ENCODE results near the gene CD300LB.

CD300LB gene

DNA sequence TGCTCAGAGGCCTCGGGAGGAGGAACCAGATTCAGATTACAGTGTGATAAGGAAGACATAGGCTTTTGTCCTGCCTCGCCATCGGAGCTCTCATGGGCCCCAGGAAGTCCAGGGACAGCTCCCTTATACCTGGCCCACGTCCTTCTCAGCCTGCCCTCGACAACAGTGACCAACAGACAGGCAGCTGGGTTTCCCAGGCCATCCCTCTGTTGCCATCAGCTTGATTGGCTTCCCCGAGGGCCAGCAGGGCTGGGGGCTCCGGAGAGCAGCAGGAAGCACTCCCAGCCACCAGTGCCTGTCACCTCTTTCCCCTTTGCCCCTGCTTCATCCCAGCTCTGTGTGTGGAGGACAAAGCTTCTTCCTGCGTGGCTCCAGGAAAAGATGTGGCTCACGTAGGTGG is 47.2 kb downstream of the CD300LB start:
- no peak overlapping the region for H3K4me3 ChIP-seq (ENCODE audit: low read depth, low read length)
- TF ChIP-seq, protein P1, sequence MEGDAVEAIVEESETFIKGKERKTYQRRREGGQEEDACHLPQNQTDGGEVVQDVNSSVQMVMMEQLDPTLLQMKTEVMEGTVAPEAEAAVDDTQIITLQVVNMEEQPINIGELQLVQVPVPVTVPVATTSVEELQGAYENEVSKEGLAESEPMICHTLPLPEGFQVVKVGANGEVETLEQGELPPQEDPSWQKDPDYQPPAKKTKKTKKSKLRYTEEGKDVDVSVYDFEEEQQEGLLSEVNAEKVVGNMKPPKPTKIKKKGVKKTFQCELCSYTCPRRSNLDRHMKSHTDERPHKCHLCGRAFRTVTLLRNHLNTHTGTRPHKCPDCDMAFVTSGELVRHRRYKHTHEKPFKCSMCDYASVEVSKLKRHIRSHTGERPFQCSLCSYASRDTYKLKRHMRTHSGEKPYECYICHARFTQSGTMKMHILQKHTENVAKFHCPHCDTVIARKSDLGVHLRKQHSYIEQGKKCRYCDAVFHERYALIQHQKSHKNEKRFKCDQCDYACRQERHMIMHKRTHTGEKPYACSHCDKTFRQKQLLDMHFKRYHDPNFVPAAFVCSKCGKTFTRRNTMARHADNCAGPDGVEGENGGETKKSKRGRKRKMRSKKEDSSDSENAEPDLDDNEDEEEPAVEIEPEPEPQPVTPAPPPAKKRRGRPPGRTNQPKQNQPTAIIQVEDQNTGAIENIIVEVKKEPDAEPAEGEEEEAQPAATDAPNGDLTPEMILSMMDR (IDR thresholded peaks at IDR 0.05; ENCODE audit: control insufficient read depth, extremely low read depth, insufficient read depth) = no peak
- no peak for DNase-seq (ENCODE audit: low read depth)

DNA sequence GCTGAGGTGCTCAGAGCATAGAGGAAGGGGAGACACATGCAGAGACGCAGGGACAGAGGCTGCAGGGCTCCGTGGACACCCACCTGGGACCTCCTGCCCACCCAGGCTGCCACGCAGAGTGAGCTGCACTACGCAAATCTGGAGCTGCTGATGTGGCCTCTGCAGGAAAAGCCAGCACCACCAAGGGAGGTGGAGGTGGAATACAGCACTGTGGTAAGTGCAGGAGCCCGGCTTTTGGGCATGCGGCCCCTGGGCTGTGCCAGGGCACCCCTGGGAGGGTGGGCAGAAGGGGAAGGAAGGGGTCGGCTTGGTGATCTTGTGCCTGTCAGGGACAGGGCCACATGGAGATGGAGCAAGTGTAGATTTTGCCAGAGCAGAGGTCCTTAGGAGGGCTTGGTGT is 49.7 kb downstream of the CD300LB start:
- DNase-seq (ENCODE audit: low read depth) = no peak
- no peak overlapping the region for H3K4me3 ChIP-seq (ENCODE audit: low read depth, low read length)
- TF ChIP-seq, protein P1 (IDR thresholded peaks at IDR 0.05; ENCODE audit: control insufficient read depth, extremely low read depth, insufficient read depth) = no peak

DNA sequence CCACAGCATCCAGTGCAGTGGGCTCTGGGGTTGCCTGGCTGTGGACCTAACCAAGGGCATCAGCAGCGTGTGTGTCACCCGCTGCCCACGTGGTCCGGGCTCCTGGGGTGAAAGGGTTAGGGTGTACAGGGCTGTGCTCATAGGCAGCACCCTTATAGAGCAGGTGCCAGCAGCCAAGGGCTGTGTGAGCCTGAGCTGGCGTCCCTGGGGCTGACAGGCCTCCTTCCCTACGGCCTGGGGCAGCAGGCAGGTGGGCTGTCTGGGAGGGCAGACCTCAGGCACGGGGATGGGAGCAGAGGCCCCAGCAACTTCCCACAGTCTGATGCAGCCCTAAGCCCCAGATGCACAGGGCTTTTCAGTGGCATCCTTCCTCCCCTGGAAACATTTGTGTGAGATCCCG is 51.0 kb downstream of the CD300LB start:
- TF ChIP-seq, protein P1 (IDR thresholded peaks at IDR 0.05; ENCODE audit: control insufficient read depth, extremely low read depth, insufficient read depth) = no peak

DNA sequence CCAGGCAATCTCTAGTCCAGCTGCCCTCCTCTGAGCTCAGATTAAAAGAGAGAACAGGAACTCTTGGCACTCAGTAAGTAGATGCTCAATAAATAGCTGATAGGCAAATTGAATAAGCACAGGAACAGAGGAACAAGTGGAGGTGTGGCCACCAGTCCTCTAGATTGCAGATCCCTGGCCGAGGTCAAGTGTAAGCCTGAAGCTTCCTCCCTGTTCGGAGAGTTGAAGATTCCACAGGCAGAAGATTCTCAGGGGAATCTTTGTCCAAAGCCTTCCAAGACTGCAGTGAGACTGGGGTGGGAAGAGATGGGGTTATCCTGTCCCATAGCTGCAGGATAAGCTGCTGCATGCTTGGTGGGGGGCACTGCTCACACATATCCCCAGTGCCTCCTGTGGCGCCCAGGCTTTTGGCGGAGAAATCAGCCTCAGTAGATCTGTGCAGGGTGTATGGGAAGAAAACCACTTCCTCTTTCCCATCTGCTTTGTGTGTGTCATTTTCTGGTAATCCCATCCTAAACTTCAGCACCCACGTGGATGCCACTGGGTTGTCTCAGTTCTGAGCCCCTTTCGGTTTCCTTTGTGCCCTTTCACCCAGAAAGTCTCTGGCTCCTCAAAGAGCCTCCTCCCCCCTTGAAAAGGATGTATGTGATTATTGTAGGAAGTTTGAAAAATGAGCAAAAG is 52.7 kb downstream of the CD300LB start:
- DNase-seq (ENCODE audit: low read depth) = no peak

More for the DNA sequence above, 51.0 kb downstream of the CD300LB start:
- no peak overlapping the region for H3K4me3 ChIP-seq (ENCODE audit: low read depth, low read length)
- no peak for DNase-seq (ENCODE audit: low read depth)

DNA sequence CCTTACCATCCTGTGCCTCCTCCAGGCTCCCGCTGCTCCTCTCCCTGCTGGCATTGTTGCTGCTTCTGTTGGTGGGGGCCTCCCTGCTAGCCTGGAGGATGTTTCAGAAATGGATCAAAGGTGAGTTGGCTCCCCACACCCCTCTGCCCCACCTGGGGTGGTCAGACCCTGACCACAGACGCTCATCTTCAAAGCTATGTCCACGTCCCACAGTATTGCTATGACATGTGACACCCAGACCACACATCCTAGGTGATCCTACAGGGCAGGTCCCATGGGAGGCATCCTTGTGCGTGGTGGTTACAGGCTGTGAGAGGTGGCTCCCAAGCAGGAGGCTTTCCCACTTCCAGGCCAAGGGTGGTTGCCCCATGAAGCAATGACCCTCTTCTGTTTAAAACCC is 53.9 kb downstream of the CD300LB start:
- no peak for DNase-seq (ENCODE audit: low read depth)
- TF ChIP-seq, protein P1 (IDR thresholded peaks at IDR 0.05; ENCODE audit: control insufficient read depth, extremely low read depth, insufficient read depth) = no peak
- H3K4me3 ChIP-seq (ENCODE audit: low read depth, low read length) = no peak overlapping the region

More for the DNA sequence above, 52.7 kb downstream of the CD300LB start:
- TF ChIP-seq, protein P1 (IDR thresholded peaks at IDR 0.05; ENCODE audit: control insufficient read depth, extremely low read depth, insufficient read depth) = no peak
- H3K4me3 ChIP-seq (ENCODE audit: low read depth, low read length) = no peak overlapping the region

DNA sequence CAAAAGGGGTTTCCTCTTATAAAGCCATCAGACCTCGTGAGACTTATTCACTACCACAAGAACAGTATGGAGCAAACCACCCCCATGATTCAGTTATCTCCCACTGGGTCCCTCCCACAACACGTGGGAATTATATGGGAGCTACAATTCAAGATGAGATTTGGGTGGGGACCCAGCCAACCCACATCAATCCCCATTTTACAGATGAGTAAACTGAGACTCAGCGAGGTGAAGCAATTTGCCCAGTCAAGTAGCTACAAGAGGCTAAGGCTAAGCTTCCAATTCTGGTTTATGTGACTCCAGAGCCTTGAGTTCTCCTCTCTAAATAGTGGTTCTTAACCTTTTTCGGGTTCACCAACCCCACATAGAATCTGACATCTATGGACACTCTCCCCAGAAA is 56.1 kb downstream of the CD300LB start:
- DNase-seq (ENCODE audit: low read depth) = no peak
- TF ChIP-seq, protein P1 (IDR thresholded peaks at IDR 0.05; ENCODE audit: control insufficient read depth, extremely low read depth, insufficient read depth) = no peak
- H3K4me3 ChIP-seq (ENCODE audit: low read depth, low read length) = no peak overlapping the region

All from LNCaP clone FGC (cell line).